GM21360 (cell line): ENCODE measurements around the gene GDPD4.

ENCODE experiments used
- ATAC-seq: cut with Tn5 transposase; IDR thresholded peaks from one replicate; pipeline ENCODE4 v1.9.1; 2021; ENCODE audit warnings: mild to moderate bottlenecking, moderate library complexity; ENCODE audit not compliant: unreplicated experiment

The GDPD4 gene

DNA sequence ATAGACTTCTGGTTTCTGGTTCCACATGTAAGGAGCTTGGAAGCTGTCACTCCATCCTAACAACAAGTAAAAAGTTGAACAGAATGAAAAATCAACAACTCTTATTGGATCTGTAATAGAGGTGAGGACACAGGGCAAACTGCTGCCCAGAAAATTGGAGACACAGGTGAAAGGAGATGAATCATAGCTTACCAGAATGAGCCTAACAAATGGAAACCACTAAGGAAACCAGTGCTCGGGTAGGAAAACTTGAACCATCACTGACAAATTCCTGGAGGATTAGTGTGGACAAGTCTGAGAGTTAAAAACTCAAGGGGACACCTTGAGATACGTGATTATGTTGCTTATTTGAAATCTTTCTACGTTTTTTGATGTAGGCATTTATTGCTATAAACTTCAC, 52.1 kb downstream of the GDPD4 start:
- ATAC-seq, result no peak

DNA sequence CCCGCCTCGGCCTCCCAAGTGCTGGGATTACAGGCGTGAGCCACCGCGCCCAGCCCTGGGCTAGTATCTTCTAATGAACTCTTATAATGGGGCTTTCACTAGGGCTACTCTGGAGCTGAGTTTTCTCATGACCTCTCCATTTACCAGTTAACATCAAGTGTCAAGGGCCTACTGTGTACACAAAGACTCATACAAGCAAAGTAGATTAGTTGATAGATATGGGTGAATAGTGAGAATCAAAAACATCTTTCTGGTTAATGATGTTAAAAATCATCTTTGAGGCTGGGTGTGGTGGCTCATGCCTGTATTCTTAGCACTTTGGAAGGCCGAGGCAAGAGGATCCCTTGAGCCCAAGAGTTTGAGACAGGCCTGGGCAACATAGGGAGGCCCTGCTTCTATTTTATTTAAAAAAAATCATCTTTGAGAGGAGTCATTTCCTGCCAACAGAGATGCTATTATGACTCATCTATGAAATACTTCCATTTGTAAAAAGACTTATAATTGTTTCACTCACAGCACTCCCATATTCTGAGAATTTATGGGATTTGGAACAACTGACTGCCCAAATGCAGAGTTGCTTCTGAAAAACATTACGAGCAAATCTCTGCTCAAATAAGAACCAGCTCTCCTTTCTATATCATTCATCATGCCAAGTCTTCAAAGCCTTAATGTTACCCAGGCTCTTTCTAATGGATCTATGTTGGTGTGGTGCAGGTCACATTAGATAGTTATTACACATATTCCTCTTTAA, 57.0 kb downstream of the GDPD4 start:
- no peak for ATAC-seq

DNA sequence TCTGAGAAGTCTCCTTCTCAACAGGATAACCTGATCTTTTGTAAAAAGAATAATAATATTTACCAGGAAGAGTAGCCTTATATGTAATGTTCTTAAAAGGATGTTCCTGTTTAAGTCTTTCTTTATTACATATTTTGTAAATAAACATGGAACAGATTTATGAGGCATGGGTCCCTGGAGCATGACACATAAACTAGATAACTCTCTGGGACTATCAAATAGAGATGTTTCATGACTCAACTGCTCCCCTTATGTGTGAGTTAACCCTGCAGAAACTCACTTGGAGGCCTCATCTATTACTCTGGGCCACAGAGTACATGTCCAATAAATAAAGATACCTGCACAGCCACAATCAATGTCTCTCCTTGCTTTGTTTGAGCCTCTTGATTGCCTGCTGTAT, 64.6 kb downstream of the GDPD4 start:
- no peak for ATAC-seq

DNA sequence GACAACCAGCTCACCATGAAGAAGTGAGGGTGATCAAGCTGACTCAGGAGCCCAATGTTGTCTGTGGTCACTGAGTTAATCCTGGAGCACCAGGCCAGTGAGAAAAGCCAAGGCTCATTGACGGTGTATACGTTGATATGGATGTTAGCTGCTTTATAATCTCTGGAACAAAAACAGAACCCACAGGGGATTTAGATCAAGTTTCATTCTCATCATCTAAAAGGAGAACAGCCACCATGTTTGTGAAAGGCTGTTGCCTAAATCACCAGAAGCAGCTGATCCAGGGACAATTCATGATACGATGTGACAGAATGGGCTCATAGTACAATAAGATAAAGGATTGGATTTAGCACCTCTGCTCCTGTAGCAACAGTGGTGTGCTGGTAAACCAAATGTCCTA, 68.5 kb downstream of the GDPD4 start:
- no peak for ATAC-seq

DNA sequence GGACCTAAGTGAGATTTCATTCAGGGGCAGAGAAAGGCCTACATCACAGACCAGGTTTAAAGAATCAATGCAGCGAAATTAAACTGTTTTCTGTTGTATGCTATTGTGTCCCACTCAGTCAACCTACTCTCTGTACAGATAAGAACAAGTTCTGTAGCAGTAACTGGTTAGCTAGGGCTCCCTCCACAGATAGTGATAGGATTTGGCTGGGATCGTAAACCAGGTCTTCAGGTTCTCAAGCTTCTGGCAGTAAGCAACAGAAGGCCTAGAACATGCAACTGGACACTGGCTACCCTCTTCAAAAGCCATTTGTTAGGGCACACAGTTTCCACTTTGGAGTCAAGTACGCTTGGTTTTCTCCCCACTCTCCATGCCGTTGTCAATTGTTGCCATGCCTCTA, 69.2 kb downstream of the GDPD4 start:
- no peak for ATAC-seq

DNA sequence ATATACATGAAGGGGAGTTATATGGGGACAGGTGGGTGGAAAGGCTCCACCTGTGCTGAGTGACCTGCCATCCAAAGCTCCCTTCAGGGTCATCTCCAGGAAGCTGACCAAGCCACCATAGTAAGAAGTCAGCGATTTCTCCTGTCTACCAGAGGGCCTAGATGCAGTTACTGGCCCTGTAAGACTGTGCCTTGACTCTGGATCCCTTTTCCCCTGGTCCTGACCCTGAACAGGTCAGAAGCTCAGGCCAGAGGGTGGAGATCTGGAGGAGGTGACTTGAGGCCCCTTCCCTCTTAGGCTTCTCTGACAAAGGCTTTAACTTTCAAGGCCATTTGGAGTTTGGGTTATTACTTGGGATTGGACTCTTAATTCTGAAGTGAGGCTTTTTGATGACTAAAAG, 69.7 kb downstream of the GDPD4 start:
- ATAC-seq, result no peak

DNA sequence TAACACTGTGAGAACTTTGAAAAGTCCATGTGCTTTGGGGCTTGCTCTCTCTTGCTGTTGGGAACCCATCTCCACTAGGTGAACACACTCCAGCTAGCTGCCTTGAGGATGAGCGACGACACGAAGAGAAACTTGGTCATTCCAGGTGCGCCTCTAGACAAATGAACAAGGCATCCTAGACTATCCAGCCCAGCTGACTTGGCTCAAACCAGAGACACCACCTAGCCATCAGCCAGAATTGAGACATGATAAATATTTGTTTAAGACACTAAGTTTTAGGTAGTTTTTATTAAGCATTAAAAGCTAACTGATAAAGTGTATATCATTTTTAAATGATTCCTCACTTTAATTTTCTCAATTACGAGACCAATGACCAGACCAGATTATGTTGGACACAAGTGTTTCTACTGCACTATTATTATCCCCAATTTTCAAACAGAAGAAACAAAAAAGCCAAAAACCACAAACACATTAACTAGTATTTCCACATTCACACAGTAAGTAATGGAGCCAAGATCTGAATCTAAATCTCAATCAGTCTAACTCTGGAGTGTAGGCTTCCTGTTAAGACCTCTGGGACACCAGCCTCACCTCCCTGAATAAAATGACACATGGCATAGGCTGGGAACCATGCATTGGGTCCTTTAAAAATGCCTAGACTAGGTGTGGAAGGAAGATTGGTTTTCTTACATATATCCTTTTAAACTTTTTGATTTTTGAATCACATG, 70.4 kb downstream of the GDPD4 start:
- ATAC-seq, result no peak

DNA sequence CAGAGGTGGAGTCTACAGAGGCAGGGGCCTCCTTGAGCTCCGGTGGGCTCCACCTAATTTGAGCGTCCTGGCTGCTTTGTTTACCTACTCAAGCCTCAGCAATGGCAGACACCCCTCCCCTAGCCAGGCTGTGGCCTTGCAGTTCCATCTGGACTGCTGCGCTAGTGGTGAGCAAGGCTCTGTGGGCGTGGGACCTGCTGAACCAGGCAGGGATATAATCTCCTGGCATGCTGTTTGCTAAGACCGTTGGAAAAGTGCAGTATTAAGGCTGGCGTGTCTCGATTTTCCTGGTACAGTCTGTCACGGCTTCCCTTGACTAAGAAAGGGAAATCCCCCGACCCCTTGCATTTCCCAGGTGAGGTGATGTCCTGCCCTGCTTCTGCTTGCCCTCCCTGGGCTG, 77.7 kb downstream of the GDPD4 start:
- no peak for ATAC-seq

DNA sequence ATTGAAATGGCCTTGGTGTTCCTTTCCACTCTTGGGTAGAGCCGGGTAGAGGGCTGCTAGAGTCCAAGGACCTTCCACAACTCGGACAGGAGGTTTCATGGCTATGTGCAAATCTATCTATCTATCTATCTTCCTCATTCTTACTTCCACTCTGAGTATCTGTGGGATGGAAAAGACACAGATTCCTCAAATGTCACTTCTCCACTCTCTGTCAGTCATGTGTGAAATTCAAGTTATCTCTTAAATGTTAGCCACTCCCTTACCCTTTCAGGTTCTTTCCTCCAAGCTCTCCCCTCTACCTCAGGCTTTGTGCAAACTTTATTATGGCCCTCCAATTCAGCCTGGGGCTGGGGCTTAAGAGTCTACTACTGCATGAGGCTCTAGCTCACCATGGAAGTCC, 84.3 kb downstream of the GDPD4 start:
- no peak for ATAC-seq

DNA sequence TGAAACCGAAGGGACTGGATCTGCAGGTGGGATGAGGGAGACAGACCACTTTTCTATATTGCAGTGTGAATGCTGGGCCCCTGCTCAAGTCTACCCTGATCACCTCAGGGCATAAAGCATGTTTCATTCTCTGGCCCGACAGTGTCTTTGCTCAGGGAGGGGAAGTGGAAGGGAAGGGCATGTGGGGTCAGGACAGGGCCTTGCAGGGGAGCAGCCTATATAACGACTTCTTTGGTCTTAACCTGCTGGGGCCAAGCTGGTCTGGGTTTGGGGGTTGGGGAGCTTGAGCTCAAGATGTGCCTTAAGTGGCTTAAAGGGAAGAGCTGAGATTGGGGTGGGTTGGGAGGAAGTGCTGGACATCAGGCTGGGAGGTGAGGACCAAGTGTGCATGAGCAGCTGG, 86.4 kb downstream of the GDPD4 start:
- ATAC-seq, result no peak

DNA sequence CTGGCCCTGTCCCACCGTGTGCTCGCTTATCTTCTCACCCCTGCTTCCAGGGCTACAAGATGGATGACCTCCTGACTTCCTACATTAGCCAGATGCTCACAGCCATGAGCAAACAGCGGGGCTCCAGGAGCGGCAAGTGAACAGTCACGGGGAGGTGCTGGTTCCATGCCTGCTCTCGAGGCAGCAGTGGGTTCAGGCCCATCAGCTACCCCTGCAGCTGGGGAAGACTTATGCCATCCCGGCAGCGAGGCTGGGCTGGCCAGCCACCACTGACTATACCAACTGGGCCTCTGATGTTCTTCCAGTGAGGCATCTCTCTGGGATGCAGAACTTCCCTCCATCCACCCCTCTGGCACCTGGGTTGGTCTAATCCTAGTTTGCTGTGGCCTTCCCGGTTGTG, 86.9 kb downstream of the GDPD4 start:
- no peak for ATAC-seq

DNA sequence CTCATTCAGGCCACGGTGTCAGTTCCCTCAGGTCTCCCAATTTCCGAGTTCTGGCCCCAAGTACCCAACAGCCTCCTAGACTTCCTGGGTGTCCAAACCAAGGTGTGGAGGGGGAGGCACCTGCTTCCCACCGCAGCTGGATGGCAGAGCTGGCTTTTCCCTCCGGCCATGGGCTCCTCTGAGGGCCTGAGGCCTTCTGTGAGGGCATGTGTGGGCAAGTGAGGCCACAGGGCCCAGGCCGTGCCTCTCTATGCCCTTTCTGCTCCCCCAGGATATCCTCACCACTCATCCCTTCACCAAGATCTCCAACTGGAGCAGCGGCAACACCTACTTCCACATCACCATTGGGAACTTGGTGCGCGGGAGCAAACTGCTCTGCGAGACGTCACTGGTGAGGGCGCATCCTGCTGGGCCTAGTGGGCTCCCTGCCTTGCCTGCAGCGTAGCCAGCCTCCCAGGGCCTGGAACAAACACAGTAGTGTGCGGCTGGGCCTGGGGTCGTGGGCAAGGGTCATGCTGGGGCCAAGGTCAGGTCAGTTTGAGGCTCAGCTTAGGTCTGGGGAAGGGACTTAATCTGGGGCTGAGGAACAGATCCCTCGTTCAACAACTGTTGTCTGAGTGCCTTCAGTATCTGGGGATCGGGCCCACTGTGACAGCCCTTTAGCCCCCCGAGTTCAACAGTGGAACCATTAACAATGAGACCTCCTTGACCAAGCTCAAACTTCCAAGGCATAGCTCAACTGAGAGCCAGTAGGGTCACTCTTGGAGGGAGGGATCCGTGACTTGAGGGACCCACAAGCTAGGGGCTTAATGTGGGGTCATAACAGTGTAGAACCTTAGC, 87.7 kb downstream of the GDPD4 start:
- no peak for ATAC-seq

DNA sequence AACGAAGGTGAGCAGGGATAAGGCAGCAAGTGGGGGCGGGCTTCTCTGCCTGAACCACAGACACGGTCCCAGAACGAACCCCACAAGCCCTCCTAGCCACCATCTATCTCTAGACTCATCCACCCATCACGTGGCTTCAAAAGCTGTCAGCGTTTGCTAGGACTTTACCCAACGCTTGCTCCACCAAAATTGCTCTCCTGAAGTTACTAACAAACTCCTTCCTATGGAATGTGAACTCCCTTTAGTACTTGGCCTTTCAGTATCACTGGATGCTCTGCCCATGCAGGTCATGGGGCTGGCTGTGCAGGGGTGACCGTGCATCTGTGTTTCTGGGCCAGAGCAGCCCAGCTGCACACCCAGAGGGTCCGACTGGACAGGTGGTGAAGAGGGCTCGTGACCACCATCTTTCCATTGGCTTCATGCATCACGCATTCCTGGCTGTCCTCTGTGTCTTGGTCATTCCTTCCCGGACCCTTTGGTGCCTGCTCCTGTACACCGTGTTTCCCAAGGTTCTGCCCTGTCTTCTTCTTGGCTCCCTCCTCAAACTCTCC, 88.4 kb downstream of the GDPD4 start:
- no peak for ATAC-seq

DNA sequence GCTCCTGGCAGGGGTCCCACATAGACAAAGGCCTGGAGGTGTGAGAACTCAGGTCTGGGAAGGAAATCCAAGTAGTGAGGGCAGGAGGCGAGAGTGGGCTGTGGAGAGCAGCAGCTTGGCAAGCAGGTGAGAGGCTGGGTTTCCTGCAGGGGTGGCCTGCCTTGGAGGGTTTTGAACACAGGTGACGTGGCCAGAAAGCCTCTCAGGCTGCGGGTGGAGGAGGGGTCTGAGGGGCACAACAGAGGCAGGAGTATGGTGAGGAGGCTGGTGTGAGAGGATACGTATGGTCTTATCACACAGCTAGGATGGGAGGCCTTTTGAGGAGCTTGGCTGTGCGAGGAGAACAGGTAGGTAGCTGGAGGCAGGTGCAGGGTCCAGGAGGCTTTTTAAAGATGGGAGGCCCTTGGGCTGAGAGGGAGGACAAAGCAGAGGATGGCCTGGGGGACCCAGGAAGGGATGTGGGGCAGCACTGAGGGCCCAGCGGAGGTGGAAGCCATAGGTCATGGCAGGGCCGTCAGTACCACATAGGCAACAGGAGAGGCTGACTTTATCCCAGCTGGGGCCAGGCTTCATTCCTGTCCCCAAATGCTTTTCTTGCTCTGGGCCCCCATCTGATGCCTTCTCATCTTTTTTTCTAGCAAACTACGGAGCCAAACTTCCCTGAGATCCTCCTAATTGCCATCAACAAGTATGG, 89.0 kb downstream of the GDPD4 start:
- ATAC-seq, result no peak

DNA sequence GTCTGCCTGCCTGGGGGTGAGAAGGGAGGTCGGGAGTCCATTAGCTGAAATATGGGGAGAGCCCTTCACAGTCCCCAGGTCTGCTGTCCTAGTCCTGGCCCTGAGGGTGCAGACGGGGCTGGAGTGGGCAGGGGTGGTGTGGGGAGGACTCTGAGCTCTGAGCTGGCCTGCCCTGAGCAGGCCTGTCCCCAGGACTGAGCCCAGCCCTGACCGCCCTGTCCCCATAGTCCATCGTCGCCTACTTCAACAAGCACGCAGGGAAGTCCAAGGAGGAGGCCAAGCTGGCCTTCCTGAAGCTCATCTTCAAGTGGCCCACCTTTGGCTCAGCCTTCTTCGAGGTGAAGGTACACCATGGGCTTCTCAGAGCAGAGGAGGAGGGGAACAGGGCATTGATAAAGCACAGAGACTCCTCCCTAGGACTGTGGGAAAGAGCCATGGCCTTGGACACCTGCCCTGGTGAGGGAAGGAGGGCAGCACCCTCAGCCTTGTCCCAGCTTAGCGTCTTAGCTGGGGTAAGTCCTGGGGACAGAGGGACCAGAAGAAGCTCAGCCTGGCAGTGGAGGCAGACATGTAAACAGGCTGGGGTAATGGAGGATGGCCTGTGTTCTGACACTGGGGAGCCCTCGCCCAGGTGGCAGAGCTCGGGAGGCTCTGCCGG, 89.8 kb downstream of the GDPD4 start:
- ATAC-seq, result no peak

DNA sequence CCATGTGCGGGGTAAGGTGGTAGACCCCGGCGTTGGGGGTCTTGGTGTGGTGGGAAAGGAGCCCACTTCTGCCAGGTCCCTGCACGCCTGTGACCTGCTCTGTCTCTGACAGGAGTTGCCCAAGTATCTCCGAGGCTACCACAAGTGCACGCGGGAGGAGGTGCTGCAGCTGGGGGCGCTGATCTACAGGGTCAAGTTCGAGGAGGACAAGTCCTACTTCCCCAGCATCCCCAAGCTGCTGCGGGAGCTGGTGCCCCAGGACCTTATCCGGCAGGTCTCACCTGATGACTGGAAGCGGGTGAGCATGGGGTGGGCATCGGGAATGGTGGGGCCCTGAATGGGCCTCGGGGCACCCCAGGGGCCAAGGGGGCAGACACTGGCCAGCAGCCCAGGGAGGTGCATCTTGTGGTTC, 90.4 kb downstream of the GDPD4 start:
- no peak for ATAC-seq

DNA sequence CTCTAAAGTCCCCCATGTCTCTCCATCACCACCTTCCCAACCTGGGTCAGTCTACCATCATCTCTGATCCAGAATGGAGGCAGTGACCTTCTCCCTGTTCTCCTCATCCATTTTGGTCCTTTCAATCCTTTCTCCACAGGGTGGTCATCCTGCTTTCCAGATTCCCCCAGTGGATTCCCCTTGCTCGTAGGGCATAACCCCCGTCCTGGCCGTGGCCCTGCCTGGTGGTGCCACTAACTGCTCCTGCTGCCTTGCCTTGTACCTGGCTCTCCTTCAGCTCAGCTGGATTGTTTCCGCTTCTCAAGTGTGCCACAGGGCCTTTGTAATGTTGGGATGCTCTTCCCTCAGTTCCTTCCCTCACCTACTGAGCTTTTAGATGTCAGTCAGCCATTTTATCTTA, 91.8 kb downstream of the GDPD4 start:
- ATAC-seq, result no peak

DNA sequence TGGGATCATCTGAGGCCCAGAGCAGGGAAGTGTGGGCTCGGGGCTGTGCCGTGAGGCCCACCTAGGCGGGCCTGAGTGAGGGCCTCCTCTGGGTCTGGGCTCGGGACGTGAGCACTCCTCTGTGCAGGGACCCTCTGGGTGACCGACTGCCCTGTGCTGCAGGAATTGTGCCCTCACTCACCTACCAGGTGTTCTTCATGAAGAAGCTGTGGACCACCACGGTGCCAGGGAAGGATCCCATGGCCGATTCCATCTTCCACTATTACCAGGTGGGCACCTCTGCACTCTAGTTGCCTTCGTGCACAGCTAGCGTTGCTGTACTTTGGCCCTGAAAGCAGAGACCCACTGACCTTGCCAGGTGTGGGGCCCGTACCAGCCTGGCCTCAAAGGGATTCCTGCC, 93.0 kb downstream of the GDPD4 start:
- ATAC-seq, result no peak

DNA sequence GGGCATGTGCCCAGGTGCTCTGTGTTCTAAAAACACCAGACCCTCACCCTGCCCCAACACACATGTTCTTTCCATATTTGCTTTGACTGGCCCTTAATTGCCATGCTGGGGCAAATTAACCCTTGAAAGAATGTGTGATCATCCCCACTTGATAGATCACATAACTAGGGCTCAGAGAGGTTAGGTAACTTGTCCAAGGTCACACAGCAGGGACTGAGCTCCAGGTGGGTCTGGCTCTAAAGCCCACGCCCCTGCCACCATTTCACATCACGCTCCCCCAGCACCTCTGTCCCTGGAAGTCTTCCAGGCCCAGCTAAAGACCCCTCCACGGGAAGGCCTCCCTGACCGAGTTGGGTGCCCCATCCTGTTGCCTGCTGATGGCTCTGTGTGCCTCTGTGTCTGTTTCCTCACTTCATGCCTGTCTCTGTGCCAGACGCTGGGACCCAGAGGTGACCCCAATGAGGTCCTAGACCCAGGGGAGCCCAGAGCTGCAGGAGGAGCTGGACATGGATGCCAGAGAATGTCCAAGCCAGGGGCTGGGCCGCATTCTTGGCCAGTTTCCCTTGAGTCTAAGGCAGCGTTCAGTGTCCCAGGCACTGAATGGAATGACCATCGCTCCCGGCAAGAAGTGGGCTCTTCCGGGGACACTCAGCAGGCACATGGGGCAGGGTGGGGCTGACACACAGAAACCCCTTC, 93.7 kb downstream of the GDPD4 start:
- no peak for ATAC-seq

DNA sequence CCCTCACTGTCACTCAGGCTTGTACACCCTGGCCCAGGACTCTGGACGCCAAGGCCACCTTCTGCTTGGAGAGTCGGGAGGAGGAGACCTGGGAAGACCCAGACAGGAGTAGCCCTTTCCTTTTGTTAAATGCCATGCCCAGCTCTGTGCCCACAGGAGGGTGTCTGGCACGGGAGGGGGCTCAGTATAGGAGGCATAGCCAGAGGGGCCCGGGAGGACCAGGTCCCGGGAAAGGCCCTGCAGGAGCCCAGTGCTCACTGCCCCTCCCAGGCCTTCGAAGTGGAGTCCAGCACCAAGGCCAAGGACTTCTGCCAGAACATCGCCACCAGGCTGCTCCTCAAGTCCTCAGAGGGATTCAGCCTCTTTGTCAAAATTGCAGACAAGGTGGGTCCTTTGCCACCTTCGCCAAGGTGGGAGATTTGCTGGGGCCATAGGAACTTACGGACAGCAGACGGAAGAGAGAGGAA, 94.4 kb downstream of the GDPD4 start:
- ATAC-seq, result no peak
